Measurements from ENCODE around the gene PTPRN. TPM values are rescaled to one million over a fixed set of nuclear protein-coding genes. Genes with fewer than 3 reads are reported as not detected.

Gene PTPRN
- total and polyA plus RNA-seq, 3 donors from 2014 or later = 1.7 to 6.0 (median 3.5) TPM

- no peak overlapping the region for H3K4me3 ChIP-seq
- no peak overlapping the region for H3K27ac ChIP-seq
- intact Hi-C loops (cut with DNase I; ENCODE audit: low total_unique reads) = no loop called here
- no peaks in the 10 kb centered on the region for H3K9me3 ChIP-seq
- no peaks in the 10 kb centered on the region for H3K36me3 ChIP-seq (ENCODE audit: low read depth, missing control alignments)
- DNase-seq = no peak
- H3K27me3 ChIP-seq = no peaks in the 10 kb centered on the region
- TF ChIP-seq POLR2A (IDR thresholded peaks at IDR 0.05) = no peak
- no peak for TF ChIP-seq CTCF (IDR thresholded peaks at IDR 0.05)
- H3K4me1 ChIP-seq = peaks cover 11% of the 10 kb centered on the region
- 93 to 96% methylated on average over 10 of the region's 10 CpGs for WGBS, 2 donors
Measured at GRCh38 chr2:219246559-219246958, 62.6 kb downstream of the PTPRN start.

- TF ChIP-seq CTCF (IDR thresholded peaks at IDR 0.05) (no peak), POLR2A (IDR thresholded peaks at IDR 0.05) (no peak)
- intact Hi-C loops (cut with DNase I; ENCODE audit: low total_unique reads) = no loop called here
- 6 to 10% methylated on average over 10 of the region's 10 CpGs for WGBS, 2 donors
- no peaks in the 10 kb centered on the region for H3K9me3 ChIP-seq
- H3K4me1 ChIP-seq = peaks cover 11% of the 10 kb centered on the region
- no peaks in the 10 kb centered on the region for H3K27me3 ChIP-seq
- peak overlapping the region; percentile 91 to 94 for H3K27ac ChIP-seq
- no peak for DNase-seq
- no peaks in the 10 kb centered on the region for H3K36me3 ChIP-seq (ENCODE audit: low read depth, missing control alignments)
- H3K4me3 ChIP-seq = peak overlapping the region; percentile 94
Measured at GRCh38 chr2:219245899-219246230, 63.3 kb downstream of the PTPRN start.

- peak; percentile 19 for TF ChIP-seq POLR2A (IDR thresholded peaks at IDR 0.05)
- TF ChIP-seq CTCF (IDR thresholded peaks at IDR 0.05) = no peak
- no peaks in the 10 kb centered on the region for H3K27me3 ChIP-seq
- peaks cover 11% of the 10 kb centered on the region for H3K4me1 ChIP-seq
- WGBS, 2 donors = 0 to 1% methylated on average over 17 to 32 of the region's 46 CpGs
- no peaks in the 10 kb centered on the region for H3K9me3 ChIP-seq
- peak; percentile 94 for DNase-seq
- intact Hi-C loops (cut with DNase I; ENCODE audit: low total_unique reads) = no loop called here
- H3K4me3 ChIP-seq = peak within 1 kb of the TSS; percentile 94
- H3K36me3 ChIP-seq (ENCODE audit: low read depth, missing control alignments) = no peaks in the 10 kb centered on the region
- H3K27ac ChIP-seq = peak within 1 kb of the TSS; percentile 91 to 94
Measured at GRCh38 chr2:219245148-219245898, 63.9 kb downstream of the PTPRN start, which contains the start of the genes GLB1L and STK16. Gene GLB1L, minus strand, starts transcription at chr2:219245444. Its CDS starts 1,871 bp downstream, at chr2:219243573. Gene STK16, plus strand, starts transcription at chr2:219245479. Its CDS starts 521 bp downstream, at chr2:219246000.

GRCh38 chr2:219244789-219245147, 64.4 kb downstream of the PTPRN start:
- H3K4me1 ChIP-seq = peaks cover 11% of the 10 kb centered on the region
- H3K27ac ChIP-seq = peak overlapping the region; percentile 91 to 94
- H3K4me3 ChIP-seq = peak overlapping the region; percentile 94
- DNase-seq = no peak
- H3K27me3 ChIP-seq = no peaks in the 10 kb centered on the region
- 12 to 19% methylated on average over 6 of the region's 6 CpGs for WGBS, 2 donors
- no peak for TF ChIP-seq CTCF (IDR thresholded peaks at IDR 0.05)
- no peaks in the 10 kb centered on the region for H3K9me3 ChIP-seq
- H3K36me3 ChIP-seq (ENCODE audit: low read depth, missing control alignments) = no peaks in the 10 kb centered on the region
- intact Hi-C loops (cut with DNase I; ENCODE audit: low total_unique reads) = no loop called here

- intact Hi-C loops (cut with DNase I; ENCODE audit: low total_unique reads) = no loop called here
- no peaks in the 10 kb centered on the region for H3K27me3 ChIP-seq
- TF ChIP-seq POLR2A (IDR thresholded peaks at IDR 0.05) = no peak
- no peak for TF ChIP-seq CTCF (IDR thresholded peaks at IDR 0.05)
- H3K36me3 ChIP-seq (ENCODE audit: low read depth, missing control alignments) = no peaks in the 10 kb centered on the region
- H3K27ac ChIP-seq = no peak overlapping the region
- H3K4me3 ChIP-seq = peak overlapping the region; percentile 24 to 54
- no peaks in the 10 kb centered on the region for H3K9me3 ChIP-seq
- 28 to 34% methylated on average over 17 to 28 of the region's 28 CpGs for WGBS, 2 donors
- peak; percentile 46 for DNase-seq
- H3K4me1 ChIP-seq = peaks cover 11% of the 10 kb centered on the region
Measured at GRCh38 chr2:219243291-219243761, 65.9 kb downstream of the PTPRN start.
